HG03060 (cell line): Measurements from ENCODE around the gene TMEM184A.

Experiments used
- ATAC-seq: cut with Tn5 transposase; IDR thresholded peaks from one replicate; pipeline ENCODE4 v1.9.1; 2021; ENCODE audit warnings: low read depth, moderate number of reproducible peaks; ENCODE audit not compliant: unreplicated experiment

Gene TMEM184A

GRCh38 chr7:1505731-1506550, 50.1 kb downstream of the TMEM184A start:
- no peak for ATAC-seq

GRCh38 chr7:1503816-1504775, 51.9 kb downstream of the TMEM184A start, which contains the start of gene INTS1:
INTS1 (minus strand) TSS chr7:1504389; CDS start chr7:1503960, 429 bp downstream.
- ATAC-seq, result peak; percentile 54

DNA sequence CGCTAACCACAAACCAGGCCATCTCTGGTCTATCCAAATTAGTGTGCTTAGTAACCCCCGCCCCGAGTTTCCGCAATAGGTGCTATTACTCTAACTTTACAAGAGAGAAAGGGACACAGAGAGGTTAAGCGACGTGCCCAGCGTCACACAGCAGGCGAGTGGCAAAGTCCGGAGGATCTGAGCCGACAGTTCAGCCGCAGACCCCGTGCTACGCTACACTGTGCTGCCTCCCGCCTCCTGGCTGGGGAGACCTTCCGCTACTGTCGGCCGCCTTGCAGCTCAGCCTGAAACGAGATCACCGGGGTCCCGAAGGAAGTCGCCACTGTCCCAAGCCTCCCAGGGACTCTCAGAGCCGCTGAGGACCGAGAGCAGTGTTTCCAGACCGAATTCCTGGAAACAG, 52.6 kb downstream of the TMEM184A start:
- ATAC-seq, result no peak

GRCh38 chr7:1502845-1503244, 53.2 kb downstream of the TMEM184A start:
- ATAC-seq, result no peak

DNA sequence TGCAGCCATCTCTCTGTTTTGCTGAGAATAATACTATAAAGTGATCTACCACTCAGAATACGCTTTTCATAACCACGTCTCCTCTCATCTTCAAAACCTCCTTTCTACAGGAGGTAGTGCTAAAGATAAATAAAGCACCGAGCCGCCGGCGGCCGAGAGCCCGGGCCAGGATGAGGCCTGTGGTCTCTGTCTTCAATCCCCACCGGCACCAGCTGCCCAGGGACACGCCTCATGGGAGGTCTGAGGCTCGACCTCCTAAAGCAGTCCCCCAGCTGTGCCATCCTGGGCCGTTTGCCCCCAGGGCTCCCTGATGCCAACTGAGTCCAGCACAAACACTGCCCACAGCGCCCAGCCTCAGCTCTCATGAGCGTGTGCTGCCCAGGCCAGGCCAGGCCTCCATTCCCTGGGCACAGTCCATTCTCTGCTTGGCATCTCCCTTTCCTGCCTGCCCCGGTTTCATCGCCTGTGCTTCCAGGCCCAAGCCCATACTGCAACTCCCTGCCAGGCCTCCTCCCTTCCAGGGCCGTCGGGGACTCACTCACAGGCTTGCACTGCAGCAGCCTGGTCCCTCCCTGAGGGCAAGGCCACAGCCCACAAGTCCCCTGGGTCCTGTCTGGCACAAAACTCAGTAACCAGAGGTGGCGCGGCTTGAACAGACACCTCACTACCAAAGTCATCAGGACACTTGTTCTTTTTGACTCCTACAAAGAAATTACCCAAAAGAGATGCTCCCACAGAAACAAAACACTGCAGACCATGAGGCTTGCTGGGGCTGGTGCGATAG, 54.3 kb downstream of the TMEM184A start:
- no peak for ATAC-seq

DNA sequence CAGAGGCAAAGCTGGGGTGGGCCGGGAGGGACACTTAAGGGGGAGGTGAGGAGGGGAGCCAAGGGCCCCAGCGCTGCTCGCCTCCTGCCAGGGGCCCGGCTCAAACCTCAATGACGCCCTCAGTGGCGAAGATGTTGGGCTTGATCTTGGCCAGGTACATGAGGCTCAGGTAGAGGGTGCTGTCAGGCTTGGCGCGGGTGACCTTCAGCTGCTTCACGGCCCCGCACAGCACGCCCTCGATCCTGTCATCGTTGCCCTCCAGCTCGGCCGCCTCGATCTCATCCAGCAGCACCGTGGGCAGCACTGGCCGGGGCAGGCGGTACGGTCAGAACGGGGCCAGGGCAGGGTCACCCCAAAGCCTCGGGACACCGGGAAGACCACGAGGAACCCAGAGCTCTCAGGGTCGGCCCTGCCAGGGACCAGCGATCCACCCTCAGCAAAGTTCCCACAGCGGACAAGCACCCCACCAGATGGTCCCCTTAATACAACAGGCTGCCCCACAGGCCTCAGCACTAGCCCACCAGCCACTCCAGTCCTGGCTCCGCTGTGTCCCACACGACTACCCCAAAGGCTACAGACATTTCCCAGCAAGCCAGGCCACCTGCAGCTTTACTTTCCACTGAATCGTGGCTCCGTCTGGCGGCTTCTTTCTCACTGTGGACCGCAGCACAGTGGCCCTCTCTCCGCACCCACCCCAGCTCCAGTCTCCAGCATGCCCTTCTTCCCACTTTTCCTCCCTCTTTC, 55.8 kb downstream of the TMEM184A start:
- ATAC-seq, result no peak

GRCh38 chr7:1499367-1500029, 56.5 kb downstream of the TMEM184A start:
- ATAC-seq, result no peak

- no peak for ATAC-seq
These were observed 57.4 kb downstream of the TMEM184A start for GRCh38 chr7:1498370-1499305.

DNA sequence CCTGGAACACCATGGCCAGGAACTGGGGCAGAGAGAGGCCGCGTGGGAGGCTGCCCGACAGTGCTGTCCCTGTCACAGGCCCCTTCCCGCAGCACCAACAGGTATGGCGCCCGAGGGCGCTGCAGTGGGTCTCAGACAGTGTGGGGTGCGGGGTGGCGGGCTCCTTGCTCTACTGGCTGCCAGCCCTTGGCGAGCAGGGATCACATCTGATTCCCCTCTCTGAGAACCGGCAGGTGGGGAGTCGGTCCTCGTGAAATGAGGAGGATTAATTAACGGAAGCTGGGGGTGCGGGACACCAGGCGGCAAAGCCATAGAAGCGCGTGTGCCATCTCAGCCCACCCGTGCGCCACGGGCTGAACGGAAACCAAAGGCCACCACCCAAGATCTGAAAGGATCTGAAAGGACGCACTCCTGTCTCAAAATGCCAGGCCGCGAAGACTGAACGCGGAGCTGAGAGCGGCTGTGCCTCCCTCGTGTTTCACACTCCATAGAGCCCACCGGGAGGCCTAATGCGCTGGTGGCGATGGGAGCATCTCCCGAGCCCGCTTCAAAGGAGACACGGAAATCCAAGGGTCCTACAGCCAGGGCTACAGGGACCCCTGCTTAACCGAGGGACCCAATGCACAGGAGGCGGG, 58.6 kb downstream of the TMEM184A start:
- no peak for ATAC-seq

DNA sequence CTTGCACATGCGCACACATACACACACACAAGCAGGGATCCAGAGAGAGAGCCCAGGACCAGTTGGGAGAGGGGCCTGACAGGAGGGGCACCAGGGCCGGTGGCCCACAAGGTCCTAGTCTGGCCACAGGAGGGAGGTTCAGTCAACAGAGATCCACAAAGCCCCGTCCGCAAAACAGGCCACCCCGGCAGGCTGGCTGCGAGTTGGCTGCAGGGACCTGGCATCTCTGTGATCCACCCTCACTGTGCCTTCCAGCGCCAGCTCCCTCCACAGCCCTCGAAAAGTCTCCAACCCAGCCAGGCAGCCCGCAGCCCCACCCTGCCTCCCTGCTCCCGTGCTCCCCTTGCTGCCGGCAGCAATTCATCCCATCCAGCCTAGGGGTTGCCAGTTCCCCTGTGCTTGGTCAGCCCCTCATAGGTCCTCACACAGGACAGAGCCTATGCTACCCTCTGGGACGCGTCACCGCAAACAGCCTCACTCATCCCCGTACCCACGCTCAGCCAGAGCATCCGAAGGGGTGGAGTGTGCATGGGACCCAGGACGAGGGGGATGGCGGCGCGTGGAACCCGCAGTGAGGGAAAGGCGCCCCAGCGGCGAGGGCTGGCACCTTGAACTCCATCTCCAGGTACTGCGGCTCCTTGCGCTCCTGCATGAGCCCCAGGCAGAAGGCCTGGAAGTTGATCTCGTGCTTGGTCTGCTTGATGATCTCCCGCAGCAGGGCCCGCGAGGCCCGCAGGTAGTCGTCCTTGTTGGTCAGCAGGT, 59.3 kb downstream of the TMEM184A start:
- ATAC-seq, result no peak

DNA sequence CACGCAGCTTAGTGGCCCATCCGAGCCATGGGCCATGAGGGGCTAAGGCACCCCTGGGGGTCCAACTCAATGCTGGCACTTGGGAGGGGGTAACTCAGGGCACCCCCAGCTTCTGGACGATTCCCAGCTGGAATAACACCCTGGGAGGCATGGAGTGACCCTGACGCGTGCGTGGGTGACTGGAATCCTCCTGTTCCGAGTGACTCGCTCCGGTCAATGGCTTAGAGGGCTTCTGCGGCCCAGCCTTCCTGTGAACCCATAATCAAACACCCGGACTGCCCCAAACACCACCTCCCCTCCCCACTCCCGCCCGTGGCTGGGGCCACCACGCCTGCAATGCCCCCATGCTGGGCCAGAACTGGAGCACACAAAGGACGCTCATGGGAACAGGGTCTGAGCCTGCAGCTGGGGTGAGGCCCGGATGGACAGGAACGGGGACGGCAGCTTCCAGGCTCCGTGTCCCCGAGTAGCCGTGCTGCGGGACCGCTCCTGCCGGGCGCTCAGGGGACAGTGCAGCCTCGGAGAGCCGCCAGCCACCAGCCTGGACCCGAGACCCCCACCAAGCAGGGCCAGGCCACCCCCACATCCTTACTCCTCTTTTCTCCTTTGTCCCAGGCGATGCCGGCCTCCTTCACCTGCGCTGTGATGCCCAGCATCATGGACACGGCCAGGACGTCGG, 60.3 kb downstream of the TMEM184A start:
- ATAC-seq, result no peak

GRCh38 chr7:1494866-1495563, 61.0 kb downstream of the TMEM184A start:
- ATAC-seq, result no peak

GRCh38 chr7:1494447-1494846, 61.6 kb downstream of the TMEM184A start:
- ATAC-seq, result no peak

- no peak for ATAC-seq
These were observed 62.4 kb downstream of the TMEM184A start for GRCh38 chr7:1493571-1493970.

- ATAC-seq, result no peak
These were observed 62.9 kb downstream of the TMEM184A start for GRCh38 chr7:1493129-1493528.

DNA sequence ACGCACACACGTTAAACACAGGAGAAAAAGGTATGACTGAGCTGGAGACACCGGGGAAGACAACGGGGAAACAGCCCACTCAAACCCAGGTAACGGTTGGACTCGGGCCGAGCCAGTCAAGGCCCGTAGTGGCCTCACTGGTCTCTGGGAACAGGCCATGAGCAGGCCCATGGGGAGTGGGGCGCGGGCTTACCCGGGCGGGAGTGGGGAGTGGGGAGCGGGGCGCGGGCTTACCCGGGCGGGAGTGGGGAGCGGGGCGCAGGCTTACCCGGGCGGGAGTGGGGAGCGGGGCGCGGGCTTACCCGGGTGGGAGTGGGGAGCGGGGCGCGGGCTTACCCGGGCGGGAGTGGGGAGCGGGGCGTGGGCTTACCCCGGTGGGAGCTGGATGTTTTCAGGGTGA, 63.4 kb downstream of the TMEM184A start:
- ATAC-seq, result no peak
